HEK293 (cell line): ENCODE data around the gene PLCD1.

Experiments used
- CTCF ChIA-PET: fragments of 350-600 bp; formaldehyde crosslinking; extraction: SDS; loops from one replicate; lab custom pipeline; 2021; ENCODE audit warnings: antibody characterized with exemption; lab: Yijun Ruan, JAX
- POLR2A ChIA-PET: fragments of 300-600 bp; formaldehyde crosslinking; extraction: SDS; loops from one replicate; lab custom pipeline; 2020; ENCODE audit warnings: antibody characterized with exemption, inconsistent platforms; lab: Yijun Ruan, JAX
- H3K27ac ChIP-seq: fragments of 200-500 bp; sonication (Bioruptor generic); 2 replicates; pipeline ENCODE4 v1.5.1; 2014; ENCODE audit warnings: low read depth, low read length, control low read depth, inconsistent platforms; ENCODE audit errors: extremely low read depth
- H3K36me3 ChIP-seq, 2 experiments: fragments of 200-500 bp in 1 of 2; sonication (Bioruptor generic) in 1 of 2; 1 replicate in 1 of 2; 2 replicates in 1 of 2; pipeline ENCODE4 v1.5.1; 2014 to 2017; ENCODE audit warnings: inconsistent platforms in 2 of 2, low read length in 2 of 2; ENCODE audit not compliant: control insufficient read depth in 2 of 2, insufficient read depth in 1 of 2
- H3K4me1 ChIP-seq: fragments of 200-500 bp; sonication (Bioruptor generic); 2 replicates; pipeline ENCODE4 v1.5.1; 2014; ENCODE audit warnings: mild to moderate bottlenecking, low read length, inconsistent platforms; ENCODE audit not compliant: control insufficient read depth, insufficient read depth
- H3K4me3 ChIP-seq: 2 replicates; pipeline ENCODE4 v1.5.1; 2011; ENCODE audit warnings: low read depth, mild to moderate bottlenecking, control low read depth, low read length, moderate library complexity
- H3K9me3 ChIP-seq: fragments of 200-500 bp; sonication (Bioruptor generic); 2 replicates; pipeline ENCODE4 v1.5.1; 2014; ENCODE audit warnings: low read depth, low read length, inconsistent platforms; ENCODE audit not compliant: control insufficient read depth, insufficient read depth
- AEBP2 ChIP-seq: fragments of 450-650 bp; formaldehyde crosslinking; IDR thresholded peaks from 2 replicates; pipeline ENCODE4 v1.5.1; 2016; ENCODE audit warnings: missing biosample characterization, missing genetic modification characterization, borderline replicate concordance
- ATF2 ChIP-seq: fragments of 450-650 bp; formaldehyde crosslinking; IDR thresholded peaks from 2 replicates; pipeline ENCODE4 v1.5.1; 2016; ENCODE audit warnings: missing biosample characterization, missing genetic modification characterization, low read depth
- CTCF ChIP-seq: fragments of 450-650 bp; formaldehyde crosslinking; IDR thresholded peaks from 2 replicates; pipeline ENCODE4 v1.5.1; 2016; ENCODE audit warnings: missing biosample characterization, missing genetic modification characterization
- EGR2 ChIP-seq: fragments of 450-650 bp; formaldehyde crosslinking; IDR thresholded peaks from 2 replicates; pipeline ENCODE4 v1.5.1; 2016; ENCODE audit warnings: low read depth, missing biosample characterization, missing genetic modification characterization
- GLI4 ChIP-seq: fragments of 450-650 bp; formaldehyde crosslinking; IDR thresholded peaks from 2 replicates; pipeline ENCODE4 v1.5.1; 2016; ENCODE audit warnings: missing biosample characterization, missing genetic modification characterization
- GLIS2 ChIP-seq: fragments of 450-650 bp; formaldehyde crosslinking; IDR thresholded peaks from 2 replicates; pipeline ENCODE4 v1.5.1; 2016; ENCODE audit warnings: missing biosample characterization, missing genetic modification characterization
- IKZF3 ChIP-seq: fragments of 450-650 bp; IDR thresholded peaks from 2 replicates; pipeline ENCODE4 v1.5.0; 2018; ENCODE audit warnings: missing biosample characterization, mild to moderate bottlenecking, missing genetic modification characterization, moderate library complexity
- KLF10 ChIP-seq: fragments of 450-650 bp; IDR thresholded peaks from 2 replicates; pipeline ENCODE4 v1.5.1; 2018; ENCODE audit warnings: missing biosample characterization, mild to moderate bottlenecking, missing genetic modification characterization
- KLF8 ChIP-seq: fragments of 450-650 bp; formaldehyde crosslinking; IDR thresholded peaks from 2 replicates; pipeline ENCODE4 v1.5.1; 2016; ENCODE audit warnings: missing biosample characterization, missing genetic modification characterization
- SALL2 ChIP-seq: fragments of 450-650 bp; formaldehyde crosslinking; IDR thresholded peaks from 2 replicates; pipeline ENCODE4 v1.5.0; 2017; ENCODE audit warnings: missing biosample characterization, mild to moderate bottlenecking, missing genetic modification characterization, borderline replicate concordance
- TSHZ1 ChIP-seq: fragments of 450-650 bp; formaldehyde crosslinking; IDR thresholded peaks from 2 replicates; pipeline ENCODE4 v1.5.1; 2016; ENCODE audit warnings: missing biosample characterization, missing genetic modification characterization, borderline replicate concordance
- ZBTB26 ChIP-seq: fragments of 450-650 bp; formaldehyde crosslinking; optimal IDR thresholded peaks from 2 replicates; pipeline ENCODE3; 2016; ENCODE audit warnings: missing biosample characterization, mild to moderate bottlenecking, missing genetic modification characterization
- ZBTB48 ChIP-seq: fragments of 450-650 bp; formaldehyde crosslinking; IDR thresholded peaks from 2 replicates; pipeline ENCODE4 v1.5.1; 2016; ENCODE audit warnings: missing biosample characterization, missing genetic modification characterization
- ZNF138 ChIP-seq: fragments of 450-650 bp; formaldehyde crosslinking; IDR thresholded peaks from 2 replicates; pipeline ENCODE4 v1.5.1; 2016; ENCODE audit warnings: missing biosample characterization, missing genetic modification characterization, borderline replicate concordance
- ZNF155 ChIP-seq: fragments of 450-650 bp; formaldehyde crosslinking; IDR thresholded peaks from 2 replicates; pipeline ENCODE4 v1.5.1; 2016; ENCODE audit warnings: missing biosample characterization, missing genetic modification characterization
- ZNF16 ChIP-seq: fragments of 450-650 bp; formaldehyde crosslinking; IDR thresholded peaks from 2 replicates; pipeline ENCODE4 v1.5.1; 2016; ENCODE audit warnings: low read depth, missing biosample characterization, missing genetic modification characterization
- ZNF184 ChIP-seq: fragments of 450-650 bp; IDR thresholded peaks from 2 replicates; pipeline ENCODE4 v1.5.1; 2018; ENCODE audit warnings: missing biosample characterization, mild to moderate bottlenecking, missing genetic modification characterization
- ZNF2 ChIP-seq: fragments of 450-650 bp; formaldehyde crosslinking; IDR thresholded peaks from 2 replicates; pipeline ENCODE4 v1.5.1; 2016; ENCODE audit warnings: missing biosample characterization, missing genetic modification characterization
- ZNF24 ChIP-seq: fragments of 450-650 bp; formaldehyde crosslinking; IDR thresholded peaks from 2 replicates; pipeline ENCODE4 v1.5.1; 2016; ENCODE audit warnings: missing biosample characterization, missing genetic modification characterization
- ZNF266 ChIP-seq: fragments of 450-650 bp; formaldehyde crosslinking; IDR thresholded peaks from 2 replicates; pipeline ENCODE4 v1.5.1; 2016; ENCODE audit warnings: missing biosample characterization, missing genetic modification characterization, low read depth
- ZNF366 ChIP-seq: fragments of 450-650 bp; formaldehyde crosslinking; conservative IDR thresholded peaks from 2 replicates; pipeline ENCODE4 v1.5.1; 2016; ENCODE audit warnings: missing biosample characterization, missing genetic modification characterization
- ZNF398 ChIP-seq: fragments of 450-650 bp; formaldehyde crosslinking; IDR thresholded peaks from 2 replicates; pipeline ENCODE4 v1.5.1; 2017; ENCODE audit warnings: missing biosample characterization, missing genetic modification characterization
- ZNF404 ChIP-seq: fragments of 450-650 bp; formaldehyde crosslinking; IDR thresholded peaks from 2 replicates; pipeline ENCODE4 v1.5.1; 2017; ENCODE audit warnings: missing biosample characterization, missing genetic modification characterization
- ZNF473 ChIP-seq: fragments of 450-650 bp; formaldehyde crosslinking; IDR thresholded peaks from 2 replicates; pipeline ENCODE4 v1.5.1; 2017; ENCODE audit warnings: missing biosample characterization, missing genetic modification characterization
- ZNF600 ChIP-seq: fragments of 450-650 bp; formaldehyde crosslinking; IDR thresholded peaks from 2 replicates; pipeline ENCODE4 v1.5.1; 2016; ENCODE audit warnings: missing biosample characterization, missing genetic modification characterization
- ZNF654 ChIP-seq: fragments of 450-650 bp; formaldehyde crosslinking; IDR thresholded peaks from 2 replicates; pipeline ENCODE4 v1.5.1; 2016; ENCODE audit warnings: low read depth, missing biosample characterization, missing genetic modification characterization
- ZSCAN23 ChIP-seq: fragments of 450-650 bp; formaldehyde crosslinking; IDR thresholded peaks from 2 replicates; pipeline ENCODE4 v1.5.1; 2016; ENCODE audit warnings: missing biosample characterization, missing genetic modification characterization

The PLCD1 gene

GRCh38 chr3:38003371-38003816 lies 26.0 kb downstream of the PLCD1 start:
- ChIA-PET CTCF (interaction anchor here (0.5 to 1.3 kb wide), 18 partner anchors 10 to 1154 kb away, joined by 3 to 20 read pairs (median 4); no protein-coding TSS in a partner anchor), POLR2A (no interaction called here)
- no peaks in the 10 kb centered on the region for H3K4me1 ChIP-seq
- TF ChIP-seq GLI4 (tag by site-specific recombination) (no peak), ZNF138 (tag by site-specific recombination) (no peak), ZBTB26 (tag by site-specific recombination) (no peak), ZSCAN23 (no peak), SALL2 (tag by site-specific recombination) (no peak), ZNF600 (peak; percentile 32; the same call in 1 of the 2 replicates), ZNF398 (tag by site-specific recombination) (0 out of 2 replicates have a peak, but pooled peaks have one; percentile 34), ZNF366 (no peak), ZNF16 (no peak), KLF10 (no peak), ZBTB48 (tag by site-specific recombination) (0 out of 2 replicates have a peak, but pooled peaks have one; percentile 41), KLF8 (tag by site-specific recombination) (no peak), TSHZ1 (tag by site-specific recombination) (no peak), AEBP2 (tag by site-specific recombination) (no peak), ZNF155 (no peak), ZNF184 (tag by site-specific recombination) (no peak), ZNF404 (no peak), ZNF24 (tag by site-specific recombination) (no peak), ATF2 (no peak), GLIS2 (tag by site-specific recombination) (no peak), IKZF3 (tag by site-specific recombination) (no peak), ZNF2 (tag by site-specific recombination) (0 out of 2 replicates have a peak, but pooled peaks have one; percentile 17), ZNF266 (no peak), CTCF (tag by site-specific recombination) (peak; percentile 75), ZNF473 (tag by site-specific recombination) (no peak), ZNF654 (tag by site-specific recombination) (peak; percentile 52), EGR2 (peak; percentile 77)

More at GRCh38 chr3:38003371-38003816, 26.0 kb downstream of the PLCD1 start:
- H3K4me3 ChIP-seq, result no peak overlapping the region
- H3K9me3 ChIP-seq, result no peaks in the 10 kb centered on the region
- no peak overlapping the region for H3K27ac ChIP-seq
- H3K36me3 ChIP-seq, result peaks cover 0 to 12% of the 10 kb centered on the region in 2 experiments; a peak in 1 of 3 replicates
